GM21367 (cell line): ENCODE data around the gene ABCG8.

Experiments used
- ATAC-seq: cut with Tn5 transposase; IDR thresholded peaks from one replicate; pipeline ENCODE4 v1.9.1; 2021; ENCODE audit not compliant: unreplicated experiment

ABCG8 gene

DNA sequence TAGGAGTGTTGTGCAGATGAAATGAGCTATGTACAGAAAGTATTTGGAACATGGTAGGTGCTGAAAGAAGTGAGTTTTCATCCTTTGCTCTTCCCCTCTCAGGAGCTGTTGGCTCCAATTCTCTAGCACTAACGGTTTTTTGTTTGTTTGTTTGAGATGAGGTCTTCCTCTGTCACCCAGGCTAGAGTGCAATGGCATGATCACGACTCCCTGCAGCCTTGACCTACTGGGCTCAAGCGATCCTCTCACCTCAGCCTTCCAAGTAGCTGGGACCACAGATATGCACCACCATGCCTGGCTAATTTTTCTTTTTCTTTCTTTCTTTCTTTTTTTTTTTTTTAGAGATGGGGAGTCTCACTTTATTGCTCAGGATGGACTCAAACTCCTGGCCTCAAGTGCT lies 12.9 kb upstream of the ABCG8 start:
- no peak for ATAC-seq

DNA sequence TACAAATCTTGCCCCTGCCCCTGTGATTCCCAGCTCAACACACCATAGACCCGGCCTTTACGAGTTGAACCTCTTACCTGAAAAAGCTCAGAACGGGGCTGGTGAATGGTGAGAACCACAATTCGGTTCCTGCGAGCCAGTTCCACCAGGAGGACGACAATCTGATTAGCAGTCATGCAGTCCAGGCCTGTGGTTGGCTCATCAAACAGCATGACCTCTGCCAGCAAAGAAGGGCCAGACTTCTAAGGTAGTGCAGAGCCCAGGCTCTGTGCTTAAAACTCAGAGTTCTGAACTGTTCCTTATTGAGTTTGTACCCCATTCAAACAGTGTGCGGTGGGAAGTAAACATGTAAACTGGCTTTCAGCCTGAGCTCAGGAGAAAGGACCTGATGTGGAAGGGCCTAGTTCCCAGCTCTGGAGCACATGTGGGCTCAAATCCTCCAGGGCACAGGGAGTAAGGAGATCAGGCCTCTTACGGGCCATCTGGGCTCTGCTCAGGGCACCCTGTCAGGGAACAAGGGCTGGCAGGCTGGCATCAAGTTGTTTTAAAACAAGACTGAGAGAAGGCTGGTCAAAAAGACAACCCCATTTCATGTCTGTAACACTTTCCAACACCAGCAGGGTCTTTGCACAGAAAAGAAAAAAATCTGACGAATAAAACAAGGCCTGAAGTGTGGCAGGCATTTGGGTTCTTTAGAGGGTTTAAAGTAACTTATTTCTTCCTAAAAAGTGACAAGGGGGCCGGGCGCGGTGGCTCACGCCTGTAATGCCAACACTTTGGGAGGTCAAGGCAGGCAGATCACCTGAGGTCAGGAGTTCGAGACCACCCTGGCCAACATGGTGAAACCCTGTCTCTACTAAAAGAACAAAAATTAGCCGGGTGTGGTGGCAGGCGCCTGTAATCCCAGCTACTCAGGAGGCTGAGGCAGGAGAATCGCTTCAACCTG lies 12.2 kb upstream of the ABCG8 start:
- no peak for ATAC-seq

DNA sequence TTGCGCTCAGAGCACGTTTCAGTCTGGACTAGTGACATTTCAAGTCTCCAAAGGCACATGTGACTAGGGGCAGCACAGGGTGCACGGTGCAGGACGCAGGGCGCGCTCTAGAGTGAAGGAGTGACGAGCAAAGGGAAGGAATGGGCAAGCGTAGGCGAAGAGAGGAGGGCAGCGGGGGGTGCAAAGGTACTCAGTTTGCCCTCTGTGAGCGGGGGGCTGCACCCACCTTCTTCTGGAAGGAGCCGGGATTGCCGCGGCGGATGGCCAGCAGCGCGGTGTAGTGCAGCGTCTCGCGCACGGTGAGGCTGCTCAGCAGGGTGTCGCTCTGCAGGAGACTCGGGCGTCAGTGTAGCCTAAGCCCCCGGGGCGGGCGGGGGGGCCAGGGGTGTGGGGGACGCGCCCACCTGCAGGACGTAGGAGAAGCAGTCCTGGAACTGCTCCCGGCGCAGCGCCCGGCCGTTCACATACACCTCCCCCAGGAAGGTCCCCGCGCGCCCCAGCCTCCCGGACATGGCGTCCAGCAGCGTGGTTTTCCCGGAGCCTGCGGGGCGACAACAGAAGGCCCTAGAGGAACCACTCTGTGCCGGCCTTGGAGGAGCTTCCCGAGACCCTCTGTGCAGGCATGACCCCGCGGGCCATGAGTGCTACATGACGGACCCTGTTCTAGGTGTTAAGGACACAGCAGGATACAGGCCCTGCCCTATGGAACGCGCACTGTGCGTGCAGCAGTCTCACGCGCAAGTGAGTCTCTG lies 7.1 kb upstream of the ABCG8 start:
- no peak for ATAC-seq

DNA sequence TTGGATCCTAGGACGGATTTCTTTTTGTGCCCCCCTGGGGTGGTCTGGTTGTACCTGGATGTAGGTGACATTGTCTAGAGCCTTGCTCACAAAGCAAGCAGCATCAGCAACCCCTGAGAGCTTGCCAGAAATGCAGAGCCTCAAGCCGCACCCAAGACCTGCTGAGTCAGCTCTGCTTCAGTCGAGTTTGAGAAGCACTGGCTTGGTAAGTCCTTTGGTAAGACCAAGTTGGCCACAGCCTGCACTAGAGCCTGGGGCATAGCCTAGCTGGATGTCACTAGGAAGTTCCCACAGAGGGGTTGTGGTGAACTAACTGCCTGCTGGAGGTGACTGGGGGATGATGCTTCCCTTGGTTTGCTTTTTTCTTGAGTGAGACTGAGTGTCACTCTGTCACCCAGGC lies 6.3 kb upstream of the ABCG8 start:
- ATAC-seq, result no peak

DNA sequence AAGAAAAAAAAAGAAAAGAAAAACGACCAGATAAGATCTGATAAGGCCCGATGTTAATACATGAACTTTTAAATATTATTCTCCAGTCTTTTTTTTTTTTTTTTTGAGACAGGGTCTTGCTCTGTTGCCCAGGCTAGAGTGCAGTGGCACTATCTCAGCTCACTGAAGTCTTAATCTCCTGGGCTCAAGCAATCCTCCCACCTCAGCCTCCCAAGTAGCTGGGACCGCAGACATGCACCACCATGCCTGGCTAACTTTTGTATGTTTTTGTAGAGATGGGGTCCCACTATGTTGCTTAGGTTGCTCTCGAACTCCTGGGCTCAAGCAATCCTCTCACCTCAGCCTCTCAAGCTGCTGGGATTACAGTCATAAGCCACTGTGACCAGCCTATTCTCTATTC lies 1.7 kb upstream of the ABCG8 start:
- no peak for ATAC-seq

DNA sequence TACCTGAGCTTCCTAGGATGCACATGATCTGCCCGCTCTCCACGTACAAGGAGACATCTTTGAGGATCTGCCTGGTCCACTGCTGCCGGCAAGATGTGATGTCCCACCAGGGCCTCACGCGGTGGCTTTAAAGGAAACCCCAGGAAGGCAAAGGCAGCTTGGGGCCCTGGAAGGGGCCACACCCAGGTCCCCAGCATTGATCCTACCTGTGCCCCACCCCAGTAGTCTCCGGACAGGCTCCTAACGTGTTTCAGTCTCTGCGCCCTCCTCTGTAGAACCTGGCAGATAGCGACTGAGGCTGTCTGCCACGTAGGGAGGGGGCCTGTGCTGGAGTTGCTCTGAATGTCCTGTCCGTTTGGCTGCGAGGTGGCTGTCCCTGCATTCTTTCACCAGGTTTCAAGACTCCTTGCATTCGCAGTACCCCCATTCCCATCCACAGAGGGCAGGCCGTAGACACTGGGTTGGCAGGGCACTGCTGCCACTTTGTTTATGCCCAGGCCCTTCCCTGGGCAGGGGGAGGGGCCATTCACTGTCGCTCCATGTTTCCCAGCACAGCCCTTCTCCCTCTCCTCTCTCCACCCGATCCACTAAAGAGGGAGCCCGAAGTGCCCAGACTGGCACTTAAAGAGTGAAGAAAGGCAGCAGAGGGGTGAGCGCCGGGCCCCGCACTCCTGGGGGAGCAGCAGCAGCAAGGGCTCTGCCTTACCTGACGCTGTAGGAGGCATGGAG lies 776 bp upstream of the ABCG8 start:
- ATAC-seq, result no peak

DNA sequence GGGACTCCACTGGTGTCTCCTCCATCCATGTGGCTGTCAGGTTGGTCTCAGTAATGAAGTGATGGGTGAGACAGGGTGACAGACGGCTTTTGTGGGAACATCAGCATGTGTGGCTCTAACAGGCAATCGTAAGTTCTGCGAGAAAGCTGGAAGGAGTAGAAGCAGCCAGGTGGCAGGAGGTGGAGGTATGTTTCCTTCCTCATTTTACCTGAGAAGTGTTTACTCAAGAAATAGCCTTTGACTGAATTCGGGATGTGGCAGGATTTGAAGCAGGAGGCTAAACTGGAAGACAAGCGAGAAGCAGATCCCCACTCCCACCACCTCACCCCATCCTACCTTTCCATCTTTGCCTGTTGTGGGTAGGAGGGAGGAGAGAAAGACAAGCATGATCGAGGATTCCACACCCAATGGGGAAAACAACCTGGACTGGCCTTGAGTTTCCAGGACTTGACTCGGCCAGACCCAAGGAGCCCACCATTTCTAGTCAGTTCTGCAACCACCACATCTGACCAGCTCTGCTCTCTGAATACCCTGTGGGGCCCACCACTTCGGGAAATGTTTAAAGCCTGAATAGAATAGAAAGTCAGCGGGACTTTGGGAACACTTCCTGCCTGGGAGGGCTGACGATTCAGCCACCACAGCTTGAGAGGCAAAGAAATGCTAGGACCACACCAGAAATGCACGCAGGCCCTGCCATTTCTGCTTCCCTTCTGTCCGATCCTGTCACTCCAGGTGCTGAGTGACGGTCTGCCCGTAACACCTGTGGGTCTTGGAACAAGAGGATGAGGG lies 1.2 kb downstream of the ABCG8 start:
- no peak for ATAC-seq

DNA sequence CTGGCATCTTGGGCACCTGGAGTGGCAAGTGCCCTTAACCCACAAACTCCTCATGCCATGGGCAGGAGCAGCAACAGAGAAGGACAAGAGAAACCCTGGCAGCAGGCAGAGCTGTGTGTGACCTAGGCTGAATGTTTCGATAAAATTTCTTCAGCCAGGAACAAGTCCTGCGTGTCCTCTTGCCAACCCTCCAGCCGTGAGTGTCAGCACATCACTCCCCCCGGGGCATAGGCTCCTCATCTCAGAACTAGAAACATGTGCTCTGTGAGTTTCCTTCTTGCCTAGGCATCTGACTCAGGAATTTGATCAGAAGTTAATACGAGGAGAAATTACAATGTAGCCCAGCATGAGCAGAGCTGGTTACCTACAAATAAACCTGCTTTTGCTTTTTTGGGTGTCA lies 2.2 kb downstream of the ABCG8 start:
- no peak for ATAC-seq

DNA sequence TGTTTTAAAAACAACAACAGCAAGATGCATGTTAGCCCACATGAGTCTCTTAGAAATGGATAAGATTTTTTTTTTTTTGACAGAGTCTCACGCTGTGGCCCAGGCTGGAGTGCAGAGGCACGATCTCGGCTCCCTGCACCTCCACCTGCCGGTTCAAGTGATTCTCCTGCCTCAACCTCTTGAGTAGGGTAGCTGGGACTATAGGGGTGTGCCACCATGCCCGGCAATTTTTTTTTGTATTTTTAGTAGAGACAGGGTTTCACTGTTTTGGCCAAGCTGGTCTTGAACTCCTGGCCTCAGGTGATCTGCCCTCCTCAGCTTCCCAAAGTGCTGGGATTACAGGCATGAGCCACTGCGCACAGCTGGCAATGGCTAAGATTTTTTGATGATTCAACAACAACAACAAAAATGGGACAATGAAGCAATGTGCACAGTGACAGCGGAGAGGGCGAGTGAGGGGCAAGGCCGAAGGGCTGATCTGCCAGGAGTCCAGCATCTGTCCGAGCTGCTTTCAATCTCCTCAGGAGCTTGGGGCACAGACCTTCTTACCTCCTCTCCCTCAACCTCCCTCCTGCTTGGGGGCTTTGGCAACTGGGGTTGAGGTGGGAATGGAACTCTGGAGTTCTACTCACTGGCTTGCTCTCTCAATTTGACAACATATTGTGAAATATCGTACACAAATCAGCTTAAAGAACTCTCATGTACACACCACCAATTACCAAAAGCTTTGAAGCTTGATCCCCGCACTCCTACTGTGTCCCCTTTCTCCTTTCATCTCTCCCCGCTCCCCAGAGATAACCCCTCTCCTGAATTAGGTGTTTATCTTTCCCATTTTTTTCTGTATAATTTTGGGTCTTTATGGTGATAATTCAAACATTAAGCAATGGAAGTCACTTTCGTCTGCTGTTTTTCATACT lies 3.4 kb downstream of the ABCG8 start:
- no peak for ATAC-seq

DNA sequence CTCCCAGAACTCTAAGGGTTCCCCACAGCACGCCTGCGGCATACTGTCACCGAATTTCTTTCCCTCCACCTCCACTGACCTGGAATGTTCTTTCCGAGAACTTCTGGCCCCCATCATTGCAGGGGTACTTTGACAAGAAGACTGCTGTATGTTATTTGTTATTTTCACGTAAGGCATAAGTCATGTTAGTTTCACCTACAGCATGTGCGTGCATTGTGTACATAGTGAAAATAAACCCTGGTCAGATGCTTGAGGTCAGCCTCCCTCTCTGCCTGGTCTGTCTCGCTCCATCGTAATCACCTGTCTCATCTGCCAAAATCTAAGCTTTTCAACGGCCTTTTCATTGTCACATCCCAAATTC lies 4.1 kb downstream of the ABCG8 start:
- no peak for ATAC-seq

DNA sequence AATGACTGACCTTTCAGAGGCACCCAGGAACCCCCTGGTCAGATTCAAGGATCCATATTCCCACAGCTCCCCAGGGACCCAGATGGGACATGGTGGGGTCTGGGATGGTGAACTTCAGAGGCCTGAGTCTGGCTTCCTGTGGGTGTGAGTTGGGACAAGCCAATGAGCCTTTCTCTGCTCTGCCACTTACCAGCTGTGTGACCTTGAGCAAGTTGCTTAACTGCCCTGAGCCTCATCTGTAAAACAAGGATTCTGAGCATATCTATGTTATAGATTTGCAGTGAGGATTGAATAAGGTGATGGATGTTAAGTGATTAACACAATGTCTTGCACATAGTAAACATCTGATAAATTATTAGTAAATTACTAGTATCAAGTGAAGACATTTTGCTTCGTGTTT lies 6.4 kb downstream of the ABCG8 start:
- ATAC-seq, result no peak

DNA sequence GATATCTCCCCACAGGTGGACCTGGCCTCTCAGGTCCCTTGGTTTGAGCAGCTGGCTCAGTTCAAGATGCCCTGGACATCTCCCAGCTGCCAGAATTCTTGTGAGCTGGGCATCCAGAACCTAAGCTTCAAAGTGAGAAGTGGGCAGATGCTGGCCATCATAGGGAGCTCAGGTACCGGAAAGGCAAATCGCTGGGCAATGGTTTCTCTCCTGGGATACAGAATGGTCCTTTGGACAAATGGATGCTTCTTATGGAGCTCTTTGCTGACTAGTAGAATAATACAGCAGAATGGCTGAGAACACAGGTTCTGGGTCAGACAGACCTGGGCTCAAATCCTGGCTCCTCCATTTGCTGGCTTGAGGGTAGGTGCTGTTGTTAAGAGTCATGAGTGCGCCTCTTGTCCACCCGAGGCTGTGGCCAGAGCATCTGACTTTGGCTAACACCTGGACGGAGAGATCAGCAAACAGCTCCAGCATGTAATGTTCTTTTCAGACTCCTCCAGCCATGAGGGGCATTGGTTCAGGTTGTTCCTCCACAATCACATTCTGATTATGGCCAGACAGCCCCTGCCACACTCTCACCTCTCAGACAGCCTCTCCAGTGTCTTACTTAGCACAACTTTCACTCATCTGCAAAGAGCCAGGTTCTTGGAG lies 7.5 kb downstream of the ABCG8 start:
- no peak for ATAC-seq

DNA sequence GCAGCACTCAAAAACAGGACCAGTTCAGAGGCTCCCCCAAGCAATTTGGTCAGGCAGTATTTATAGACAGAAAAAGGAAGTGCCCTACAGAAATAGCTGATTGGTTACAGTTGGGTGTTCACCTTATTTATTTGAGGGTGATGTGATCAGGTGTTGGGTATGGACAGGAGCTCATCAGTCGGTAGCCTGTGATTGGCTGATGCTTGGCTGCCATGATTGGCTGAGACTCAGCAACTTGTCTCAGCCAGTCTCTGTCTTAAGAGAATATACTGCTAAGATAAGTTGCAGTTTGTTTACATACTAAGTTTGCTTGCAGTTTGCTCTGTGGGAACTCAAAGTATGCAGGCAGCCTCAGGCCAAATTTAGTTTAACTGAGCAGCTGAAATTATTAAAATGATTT lies 9.4 kb downstream of the ABCG8 start:
- ATAC-seq, result no peak

DNA sequence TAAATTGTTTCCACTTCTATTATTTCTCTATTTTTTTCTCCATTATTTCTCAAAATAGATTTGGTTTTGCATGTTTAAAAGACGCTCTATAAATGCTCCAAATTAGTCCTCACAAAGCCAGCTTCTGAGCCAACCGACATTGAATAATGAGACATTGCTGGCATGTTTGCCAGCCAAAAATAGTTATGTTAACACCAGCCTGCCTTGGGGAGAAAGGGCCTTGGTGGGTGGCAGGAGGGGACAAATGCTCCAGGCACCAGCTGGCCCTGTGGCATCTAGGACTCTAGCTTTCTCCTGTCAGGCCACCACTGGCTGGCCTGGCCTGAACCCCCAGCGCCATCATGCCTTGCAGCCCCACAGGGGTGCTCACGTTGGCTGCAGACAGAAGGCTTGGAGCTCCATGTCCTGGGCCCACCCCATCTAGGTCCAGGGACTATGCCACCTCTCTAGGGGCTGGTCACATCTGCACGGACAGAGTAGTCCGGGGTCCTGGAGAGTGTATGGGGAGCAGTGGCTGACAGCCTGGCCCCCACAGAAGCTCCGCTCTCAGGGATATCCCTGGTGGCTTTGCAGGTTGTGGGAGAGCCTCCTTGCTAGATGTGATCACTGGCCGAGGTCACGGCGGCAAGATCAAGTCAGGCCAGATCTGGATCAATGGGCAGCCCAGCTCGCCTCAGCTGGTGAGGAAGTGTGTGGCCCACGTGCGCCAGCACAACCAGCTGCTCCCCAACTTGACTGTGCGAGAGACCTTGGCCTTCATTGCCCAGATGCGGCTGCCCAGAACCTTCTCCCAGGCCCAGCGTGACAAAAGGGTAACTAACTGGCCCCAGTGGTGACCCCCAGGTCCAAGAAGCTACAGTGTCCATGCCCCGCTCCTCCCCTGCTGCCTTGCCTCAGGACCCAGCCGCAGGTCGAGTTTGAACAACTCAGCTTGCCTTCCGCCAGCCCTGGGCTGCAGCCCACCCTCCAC lies 12.5 kb downstream of the ABCG8 start:
- ATAC-seq, result no peak

DNA sequence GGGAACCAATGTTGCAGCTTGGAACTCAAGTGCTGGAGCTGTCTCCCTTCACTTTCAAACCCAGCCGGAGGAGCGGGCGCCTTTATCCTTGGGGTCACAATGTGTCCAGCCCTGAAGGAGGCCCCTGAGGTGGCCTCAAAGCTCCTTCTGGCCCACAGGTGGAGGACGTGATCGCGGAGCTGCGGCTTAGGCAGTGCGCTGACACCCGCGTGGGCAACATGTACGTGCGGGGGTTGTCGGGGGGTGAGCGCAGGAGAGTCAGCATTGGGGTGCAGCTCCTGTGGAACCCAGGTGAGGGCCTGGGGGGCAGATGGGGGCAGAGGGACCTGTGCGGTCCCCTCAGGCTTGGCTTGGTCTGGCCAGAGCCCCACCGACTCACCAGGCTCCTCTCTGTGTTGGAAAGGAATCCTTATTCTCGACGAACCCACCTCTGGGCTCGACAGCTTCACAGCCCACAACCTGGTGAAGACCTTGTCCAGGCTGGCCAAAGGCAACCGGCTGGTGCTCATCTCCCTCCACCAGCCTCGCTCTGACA lies 13.5 kb downstream of the ABCG8 start:
- ATAC-seq, result no peak

DNA sequence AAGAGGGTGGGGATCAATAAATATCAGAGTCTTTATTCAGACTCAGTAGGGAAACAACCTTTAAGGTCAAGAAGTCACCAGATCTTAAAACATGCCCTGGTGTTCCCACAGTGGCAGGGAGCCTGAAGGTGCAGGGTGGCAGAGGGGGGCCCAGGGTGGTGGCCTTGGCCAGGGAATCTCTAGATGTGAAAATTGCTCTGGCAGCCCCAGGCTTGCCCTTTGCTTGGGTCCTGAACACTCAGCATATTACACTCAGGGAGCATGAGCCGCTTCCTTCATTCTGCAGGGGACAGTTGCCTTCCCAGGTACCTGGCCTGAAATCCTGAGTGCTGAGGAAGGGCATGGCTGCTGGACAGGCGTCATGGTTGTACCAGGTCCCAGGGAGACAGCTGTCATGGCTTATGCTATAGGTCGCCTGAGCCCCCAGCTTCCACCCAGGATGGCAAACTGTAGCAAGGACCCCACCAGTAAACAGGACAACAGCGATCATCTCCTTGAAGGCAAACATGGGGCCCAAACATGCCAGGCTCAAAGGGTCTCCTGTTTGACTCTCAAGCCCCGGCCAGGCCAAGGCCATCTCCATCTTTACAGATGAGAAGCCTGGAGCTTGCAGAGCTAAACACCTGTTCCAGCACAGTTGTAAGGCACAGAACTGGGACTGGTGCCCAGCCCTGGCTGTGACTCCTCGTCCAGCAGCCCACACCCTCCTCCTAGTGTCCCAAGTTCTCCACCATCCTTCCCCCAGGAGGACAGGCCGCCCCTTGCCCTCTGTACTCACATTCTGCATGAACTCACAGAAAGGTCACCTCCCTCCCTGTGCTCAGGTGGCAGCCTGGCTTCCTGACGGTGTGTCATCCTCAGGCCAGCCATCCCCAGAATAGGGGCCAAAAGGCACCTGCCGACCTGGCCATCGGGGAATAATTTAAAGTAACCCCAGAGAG lies 14.6 kb downstream of the ABCG8 start:
- no peak for ATAC-seq

DNA sequence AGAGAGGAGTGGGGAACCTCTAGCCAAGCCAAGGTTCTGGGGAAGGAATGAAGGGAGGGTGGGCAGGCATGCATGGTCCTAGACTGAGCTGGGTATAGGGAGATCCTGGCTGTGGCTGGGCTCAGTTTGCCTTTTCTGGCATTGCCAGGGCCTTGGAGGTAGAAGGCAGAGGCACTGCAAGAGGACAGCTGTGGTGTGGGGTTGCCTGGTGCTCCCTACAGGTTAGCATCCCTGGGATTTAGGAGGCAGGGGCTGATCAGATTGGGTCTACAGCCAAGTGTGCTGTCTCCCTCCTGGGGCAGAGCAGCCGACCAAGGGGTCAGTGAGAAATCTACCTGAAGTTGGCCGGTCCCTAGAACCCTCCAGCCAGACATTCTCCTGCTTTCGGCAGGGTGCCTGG lies 15.9 kb downstream of the ABCG8 start:
- ATAC-seq, result no peak
